Middle frontal gyrus (tissue), 1 donor: Measurements from ENCODE around the gene HSF2BP.
"Not testable (repeated sequence)": the region's sequence is repeated elsewhere in the genome, so short reads cannot be mapped to it uniquely, and the experiment has no call there.

ENCODE experiments used
- DNase-seq: peaks from one replicate; pipeline ENCODE4 v3.0.0-alpha.2; 2015; ENCODE audit warnings: low spot score; ENCODE audit errors: extremely low spot score

HSF2BP gene

GRCh38 chr21:43651926-43652325 is 7.4 kb downstream of the HSF2BP start:
- not testable (repeated sequence) for DNase-seq

- DNase-seq: no peak
Measured at GRCh38 chr21:43648171-43648570, 11.1 kb downstream of the HSF2BP start.

- DNase-seq: peak; percentile 73
Measured at GRCh38 chr21:43646550-43647260, 12.6 kb downstream of the HSF2BP start.

GRCh38 chr21:43645976-43646375 is 13.3 kb downstream of the HSF2BP start:
- no peak for DNase-seq

- peak; percentile 17 for DNase-seq
Measured at GRCh38 chr21:43645136-43645891, 14.0 kb downstream of the HSF2BP start.

GRCh38 chr21:43644609-43645008 is 14.7 kb downstream of the HSF2BP start:
- no peak for DNase-seq

- DNase-seq: no peak
Measured at GRCh38 chr21:43644071-43644470, 15.2 kb downstream of the HSF2BP start.

- no peak for DNase-seq
Measured at GRCh38 chr21:43643193-43643592, 16.1 kb downstream of the HSF2BP start.

- DNase-seq: no peak
Measured at GRCh38 chr21:43640400-43640799, 18.9 kb downstream of the HSF2BP start.

GRCh38 chr21:43639470-43640353 is 19.6 kb downstream of the HSF2BP start:
- no peak for DNase-seq

GRCh38 chr21:43637530-43638158 is 21.6 kb downstream of the HSF2BP start:
- no peak for DNase-seq

- DNase-seq: no peak
Measured at GRCh38 chr21:43635436-43635835, 23.9 kb downstream of the HSF2BP start.

GRCh38 chr21:43634618-43635017 is 24.7 kb downstream of the HSF2BP start:
- DNase-seq: no peak

GRCh38 chr21:43632373-43632905 is 26.8 kb downstream of the HSF2BP start:
- DNase-seq: no peak

GRCh38 chr21:43631411-43632107 is 27.7 kb downstream of the HSF2BP start:
- DNase-seq: no peak

GRCh38 chr21:43627527-43627926 is 31.8 kb downstream of the HSF2BP start:
- no peak for DNase-seq

GRCh38 chr21:43626390-43626789 is 32.9 kb downstream of the HSF2BP start:
- no peak for DNase-seq

GRCh38 chr21:43624339-43624738 is 34.9 kb downstream of the HSF2BP start:
- DNase-seq: no peak

- DNase-seq: no peak
Measured at GRCh38 chr21:43623588-43623987, 35.7 kb downstream of the HSF2BP start.

GRCh38 chr21:43622796-43623195 is 36.5 kb downstream of the HSF2BP start:
- DNase-seq: no peak
